Suprapubic skin (tissue), 3 donors: Measurements from ENCODE around the gene HDLBP.

Experiments used
- POLR2A ChIP-seq, 2 donors: fragments of 450-650 bp; IDR thresholded peaks; one replicate each; pipeline ENCODE4 v1.6.1; 2017; ENCODE audit warnings: antibody characterized with exemption in 2 of 2, mild to moderate bottlenecking in 2 of 2, moderate library complexity in 2 of 2
- TF ChIP-seq, protein P1 (sequence below), 2 donors: fragments of 200-600 bp in 1 of 2; fragments of 450-650 bp in 1 of 2; sonication (generic) in 1 of 2; IDR thresholded peaks; one replicate each; pipeline ENCODE4 v1.5.1; 2016 to 2019; ENCODE audit warnings: antibody characterized with exemption in 2 of 2, mild to moderate bottlenecking in 1 of 2, moderate library complexity in 1 of 2

DNA sequence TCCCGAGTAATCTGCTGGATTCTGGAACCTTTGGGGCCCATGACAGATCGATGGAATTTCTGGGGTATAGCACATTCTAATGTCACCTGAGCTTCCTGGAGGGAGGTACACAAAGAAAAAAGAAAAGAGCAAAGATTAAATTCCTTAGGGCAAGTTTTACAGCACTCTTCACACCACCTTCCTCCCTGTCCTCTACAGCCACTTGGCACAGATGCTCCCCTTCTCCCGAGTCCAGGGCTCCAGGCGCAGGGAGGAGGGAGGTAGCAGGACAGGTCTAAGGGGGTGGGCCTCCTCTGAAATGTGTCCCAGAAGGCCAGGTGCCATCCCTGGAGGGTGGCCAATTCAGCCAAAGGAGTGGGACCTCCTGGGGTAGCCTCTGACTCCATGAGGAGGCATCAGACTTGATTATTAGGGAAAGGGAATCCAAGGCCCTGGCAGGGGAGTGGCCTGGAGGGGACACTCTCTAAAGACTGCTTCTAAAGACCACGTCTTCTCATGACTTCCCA, 76.7 kb downstream of the HDLBP start:
- TF ChIP-seq, protein P1, sequence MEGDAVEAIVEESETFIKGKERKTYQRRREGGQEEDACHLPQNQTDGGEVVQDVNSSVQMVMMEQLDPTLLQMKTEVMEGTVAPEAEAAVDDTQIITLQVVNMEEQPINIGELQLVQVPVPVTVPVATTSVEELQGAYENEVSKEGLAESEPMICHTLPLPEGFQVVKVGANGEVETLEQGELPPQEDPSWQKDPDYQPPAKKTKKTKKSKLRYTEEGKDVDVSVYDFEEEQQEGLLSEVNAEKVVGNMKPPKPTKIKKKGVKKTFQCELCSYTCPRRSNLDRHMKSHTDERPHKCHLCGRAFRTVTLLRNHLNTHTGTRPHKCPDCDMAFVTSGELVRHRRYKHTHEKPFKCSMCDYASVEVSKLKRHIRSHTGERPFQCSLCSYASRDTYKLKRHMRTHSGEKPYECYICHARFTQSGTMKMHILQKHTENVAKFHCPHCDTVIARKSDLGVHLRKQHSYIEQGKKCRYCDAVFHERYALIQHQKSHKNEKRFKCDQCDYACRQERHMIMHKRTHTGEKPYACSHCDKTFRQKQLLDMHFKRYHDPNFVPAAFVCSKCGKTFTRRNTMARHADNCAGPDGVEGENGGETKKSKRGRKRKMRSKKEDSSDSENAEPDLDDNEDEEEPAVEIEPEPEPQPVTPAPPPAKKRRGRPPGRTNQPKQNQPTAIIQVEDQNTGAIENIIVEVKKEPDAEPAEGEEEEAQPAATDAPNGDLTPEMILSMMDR (IDR thresholded peaks at IDR 0.05), result no peak
- TF ChIP-seq POLR2A (IDR thresholded peaks at IDR 0.05), result no peak
